Activated CD8-positive, alpha-beta memory T cell treated with anti-CD3 and anti-CD28 coated beads, Interleukin-2, amount 50 U/mL, for 4 hours (primary cell): ENCODE data around the gene DIAPH2.
A peak's percentile ranks its signal among the peaks of the same experiment; 100 is the strongest.
"Not testable (repeated sequence)": the region's sequence is repeated elsewhere in the genome, so short reads cannot be mapped to it uniquely, and the experiment has no call there.

Source experiments
- DNase-seq: peaks from one replicate; pipeline ENCODE4 v3.0.0-alpha.2; 2020

The DIAPH2 gene

DNA sequence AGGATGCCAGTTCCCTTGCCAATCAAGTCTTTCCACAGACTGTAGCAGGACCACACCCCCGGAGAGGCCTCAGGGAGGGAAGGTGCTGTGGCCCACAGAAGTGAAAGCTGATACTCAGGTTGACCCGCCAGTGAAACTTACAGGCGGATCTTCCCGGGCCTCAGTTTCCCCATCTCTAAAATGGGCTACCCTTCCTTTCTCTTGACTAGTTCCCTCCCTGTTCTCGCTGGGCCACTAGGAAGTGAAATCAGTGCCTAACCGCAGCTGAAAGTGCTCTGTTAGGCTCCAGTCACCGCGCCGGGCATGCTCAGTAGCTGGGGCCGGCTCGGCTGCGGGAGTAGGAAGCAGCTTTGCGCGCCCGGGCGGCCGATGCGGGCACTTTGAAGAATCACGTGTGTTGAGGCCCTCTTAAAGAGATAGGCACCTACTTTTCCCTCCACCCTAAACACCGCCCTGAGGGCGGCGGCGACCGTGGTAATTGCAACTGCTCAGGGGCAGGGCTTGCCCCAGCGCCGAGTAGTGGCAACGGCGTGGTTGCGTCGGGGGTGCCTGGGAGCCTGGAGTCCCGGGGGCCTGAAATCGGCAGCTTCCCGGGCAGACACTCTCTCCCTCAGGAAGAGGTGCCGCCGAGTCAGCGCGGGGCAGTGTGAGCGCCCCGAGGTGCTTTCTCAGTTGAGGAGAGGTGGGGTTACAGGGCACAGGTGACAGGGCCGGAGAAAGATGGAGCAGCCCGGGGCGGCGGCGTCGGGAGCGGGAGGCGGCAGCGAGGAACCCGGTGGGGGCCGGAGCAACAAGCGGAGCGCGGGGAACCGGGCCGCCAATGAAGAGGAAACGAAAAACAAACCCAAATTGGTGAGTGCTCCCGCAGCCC, at the start of gene DIAPH2:
TSS of gene DIAPH2 (plus strand) at position 504 of the 871 bp plus-strand sequence.
- peak; percentile 63 for DNase-seq

DNA sequence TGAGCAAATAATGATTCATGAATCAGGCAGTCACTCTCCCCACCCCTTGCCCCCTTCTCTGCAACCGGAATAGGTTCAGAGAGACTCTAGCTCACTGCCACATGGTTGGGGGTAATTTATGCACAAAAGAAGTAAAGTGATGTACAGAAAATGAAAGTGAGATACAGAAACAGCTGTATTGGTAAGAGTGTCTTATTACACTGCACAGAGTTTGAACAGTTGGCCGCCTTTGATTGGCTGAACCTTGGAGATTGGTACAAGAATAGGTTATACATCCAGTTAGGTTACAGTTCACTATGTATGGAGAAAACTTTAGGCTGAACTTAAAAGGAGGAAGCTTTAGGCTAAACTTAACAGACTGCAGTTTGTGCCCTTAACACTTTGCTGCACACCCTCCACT, 34.6 kb upstream of the DIAPH2 start:
- no peak for DNase-seq

DNA sequence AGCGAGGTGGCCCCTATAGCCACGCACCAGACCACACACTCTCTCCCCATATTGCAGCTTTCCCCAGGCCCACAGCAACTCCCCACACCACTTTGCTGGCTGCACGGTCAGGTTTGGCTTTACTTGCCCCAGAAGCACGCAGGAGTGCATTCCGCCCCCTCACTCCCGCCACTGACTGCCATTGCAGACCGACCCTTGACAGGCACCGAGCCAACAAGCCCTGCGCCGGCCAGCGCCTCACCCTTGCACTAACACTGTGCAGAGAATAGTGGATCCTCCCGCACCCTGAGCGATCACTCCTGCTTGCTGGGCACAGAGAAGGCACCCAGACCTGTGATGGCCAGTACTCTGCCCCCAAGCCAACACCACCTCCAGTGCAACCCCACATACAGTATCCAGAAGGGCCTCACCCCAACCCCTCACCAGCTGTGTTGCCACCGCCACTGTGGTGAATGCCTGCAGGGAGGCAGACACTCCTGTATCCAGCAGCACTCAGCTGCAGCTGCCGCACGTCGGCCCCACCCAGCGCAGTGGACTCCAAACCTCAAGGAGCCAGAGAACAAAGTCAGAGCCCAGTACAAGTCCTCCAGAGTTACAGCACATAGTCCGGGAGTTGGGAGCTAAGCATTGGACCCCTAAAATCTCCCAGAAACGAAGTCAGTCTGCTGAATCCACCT, 28.6 kb upstream of the DIAPH2 start:
- DNase-seq = no peak

DNA sequence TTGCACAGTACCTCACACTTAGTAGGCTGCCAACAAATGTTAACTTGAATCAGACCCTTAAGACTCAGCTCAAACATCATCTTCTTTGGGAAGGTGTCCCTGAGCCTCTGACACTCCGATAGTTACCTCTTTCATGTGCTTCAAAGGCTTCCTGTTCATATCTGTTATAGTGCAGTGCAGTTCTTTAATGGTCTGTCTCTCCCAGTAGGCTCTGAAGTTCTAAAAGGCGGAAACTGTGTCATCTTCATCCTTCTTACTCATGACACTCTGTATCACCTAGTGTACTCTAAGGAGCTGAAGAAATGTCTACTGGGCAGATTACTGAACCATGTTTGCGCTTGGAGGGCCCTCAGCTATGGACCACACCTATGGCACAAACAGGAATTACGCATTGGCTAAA, 2.1 kb upstream of the DIAPH2 start:
- DNase-seq = no peak

DNA sequence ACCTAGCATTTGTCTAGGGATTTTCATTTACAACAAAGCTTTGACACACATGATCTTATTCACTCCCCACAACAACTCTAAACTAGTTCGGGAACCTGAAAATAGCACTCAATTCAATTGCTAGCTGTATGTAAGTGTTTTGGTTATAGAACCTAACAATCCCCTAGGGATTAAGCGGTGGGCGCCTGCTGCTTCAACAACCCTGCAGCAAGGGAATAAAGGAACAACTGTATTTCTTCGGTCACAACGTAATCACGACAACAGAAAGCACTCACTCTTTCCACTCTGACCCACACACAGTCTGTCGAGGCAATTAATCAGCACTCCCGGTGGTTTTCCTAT, 674 bp upstream of the DIAPH2 start:
- no peak for DNase-seq

DNA sequence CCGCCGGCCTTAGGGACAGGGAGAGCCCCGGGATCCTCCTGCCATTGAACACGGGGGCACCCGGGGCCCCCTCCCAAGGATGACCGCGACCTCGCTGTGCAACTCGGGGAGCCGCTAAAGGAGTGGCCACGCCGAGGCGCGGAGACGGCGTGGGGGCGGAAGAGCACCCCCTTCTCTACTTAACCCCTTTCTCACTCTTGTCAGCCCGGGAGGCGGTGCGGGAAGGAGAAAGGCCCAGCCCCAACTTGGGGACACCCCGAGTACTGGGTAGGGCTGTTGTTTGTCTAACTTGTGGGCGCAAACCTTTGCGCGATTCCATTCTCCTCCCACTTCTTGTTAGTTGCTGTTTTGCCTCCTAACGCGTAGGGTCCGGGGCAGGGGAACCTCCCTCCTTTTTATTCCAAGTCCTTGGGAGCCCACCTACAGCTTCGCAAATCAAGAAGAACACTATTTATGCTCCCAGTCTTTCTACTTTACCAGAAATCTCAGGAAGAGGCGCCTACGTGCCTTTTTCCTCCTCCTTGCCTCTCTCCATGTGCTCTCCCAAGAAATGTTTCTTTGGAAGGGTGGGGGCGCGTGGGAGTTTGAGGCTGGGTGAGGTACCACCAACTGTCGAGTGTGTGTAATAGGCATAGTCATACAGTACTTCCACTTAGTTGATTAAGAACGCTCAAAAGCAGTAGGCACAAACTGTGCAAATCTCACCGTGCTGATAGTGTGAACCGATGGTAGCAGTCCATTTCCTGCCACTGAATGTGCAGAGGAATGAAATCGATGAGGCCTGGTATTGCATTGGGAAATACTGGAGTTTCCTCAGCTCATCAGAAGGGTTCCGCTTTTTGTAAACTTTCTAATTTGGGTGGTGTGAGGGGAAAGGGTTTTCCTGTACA, 813 bp downstream of the DIAPH2 start:
- DNase-seq = peak; percentile 32

DNA sequence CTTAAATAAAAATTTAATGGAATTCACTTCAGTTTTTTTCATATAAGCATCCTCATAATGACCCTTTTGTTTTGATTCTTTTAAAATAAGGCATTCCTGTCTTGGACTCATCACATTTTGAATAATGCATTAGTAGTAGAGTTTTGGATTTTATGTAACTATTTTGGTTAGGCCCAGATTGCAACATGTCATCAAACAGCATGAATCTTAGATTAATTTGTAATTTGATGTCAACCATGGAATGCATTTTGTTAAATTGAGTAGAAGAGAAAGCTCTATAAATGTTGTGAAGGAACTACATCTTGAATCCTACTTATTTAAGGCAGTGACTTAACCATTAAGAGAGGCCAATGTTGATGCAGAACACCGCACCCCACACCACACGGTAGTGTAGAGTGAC, 3.1 kb downstream of the DIAPH2 start:
- DNase-seq = no peak

DNA sequence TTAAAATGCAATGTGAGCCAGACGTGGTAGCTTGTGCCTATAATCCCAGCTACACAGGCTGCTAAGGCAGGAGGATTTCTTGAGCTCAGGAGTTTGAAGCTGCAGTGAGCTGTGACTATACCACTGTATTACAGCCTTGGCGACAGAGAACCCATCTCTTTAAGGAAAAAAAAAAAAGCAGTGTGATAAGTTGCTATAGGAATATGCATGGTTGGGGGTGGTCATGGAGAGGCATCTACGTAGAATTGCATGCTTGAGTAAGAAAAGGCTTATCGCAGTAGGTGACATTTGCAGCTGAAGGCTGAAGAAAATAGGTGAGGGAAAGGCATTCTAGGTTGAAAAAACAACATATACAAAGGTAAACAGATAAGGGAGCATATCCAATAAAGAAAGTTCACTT, 4.1 kb downstream of the DIAPH2 start:
- no peak for DNase-seq

DNA sequence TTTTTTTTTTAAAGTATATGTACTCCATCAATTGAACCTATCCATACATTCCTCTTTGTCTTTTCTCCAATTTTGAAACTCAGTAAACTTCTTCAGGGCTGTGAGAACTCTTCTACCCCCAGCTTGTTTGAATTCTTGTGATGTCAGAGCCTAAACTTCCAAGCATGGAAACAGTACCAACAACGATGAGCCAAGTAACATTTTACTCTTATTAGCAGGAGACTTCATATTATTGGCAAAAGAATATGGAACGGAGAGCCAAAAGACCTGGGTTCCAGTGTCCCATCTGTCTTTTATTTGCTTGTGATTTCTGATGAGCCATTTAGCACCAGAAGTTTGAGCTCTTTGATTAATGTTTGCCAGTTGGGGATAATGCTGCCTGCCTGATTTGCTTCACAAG, 5.3 kb downstream of the DIAPH2 start:
- no peak for DNase-seq

DNA sequence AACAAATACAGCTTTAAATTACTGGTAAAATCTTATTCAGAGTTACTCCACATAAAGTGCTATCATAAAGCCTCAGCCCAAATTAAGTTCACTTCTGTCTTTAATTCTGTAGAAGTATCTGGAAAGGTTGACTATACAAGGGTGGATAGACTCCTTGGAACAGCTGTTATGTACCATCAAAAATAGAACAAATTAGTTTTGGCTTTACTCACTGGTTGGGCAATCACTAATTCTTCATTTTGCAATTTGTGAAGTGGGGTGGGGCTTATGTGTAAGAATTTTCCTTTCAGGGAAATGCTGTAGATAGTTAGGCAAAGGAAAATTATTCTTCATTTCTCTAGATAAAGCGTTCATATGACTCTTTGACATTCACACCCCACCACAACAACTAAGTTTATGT, 7.8 kb downstream of the DIAPH2 start:
- no peak for DNase-seq

DNA sequence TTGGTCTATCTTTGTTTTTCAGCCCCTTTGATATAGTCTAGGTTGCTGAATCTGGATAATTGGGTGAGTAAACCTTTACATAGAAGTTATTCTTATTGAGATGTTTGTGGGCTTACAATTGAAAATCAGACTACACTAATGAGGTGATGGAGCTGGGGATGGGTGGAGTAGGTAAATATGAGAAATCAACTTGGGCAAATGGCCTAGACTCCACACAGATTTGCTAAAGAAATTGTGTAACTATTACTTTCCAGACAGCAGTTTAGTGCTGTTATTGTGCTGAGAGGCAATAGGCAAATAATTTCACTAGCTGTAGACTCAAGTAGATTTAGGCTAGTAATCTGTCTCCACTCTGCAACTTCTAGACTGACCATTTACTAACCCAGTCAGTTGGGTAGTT, 8.2 kb downstream of the DIAPH2 start:
- no peak for DNase-seq

DNA sequence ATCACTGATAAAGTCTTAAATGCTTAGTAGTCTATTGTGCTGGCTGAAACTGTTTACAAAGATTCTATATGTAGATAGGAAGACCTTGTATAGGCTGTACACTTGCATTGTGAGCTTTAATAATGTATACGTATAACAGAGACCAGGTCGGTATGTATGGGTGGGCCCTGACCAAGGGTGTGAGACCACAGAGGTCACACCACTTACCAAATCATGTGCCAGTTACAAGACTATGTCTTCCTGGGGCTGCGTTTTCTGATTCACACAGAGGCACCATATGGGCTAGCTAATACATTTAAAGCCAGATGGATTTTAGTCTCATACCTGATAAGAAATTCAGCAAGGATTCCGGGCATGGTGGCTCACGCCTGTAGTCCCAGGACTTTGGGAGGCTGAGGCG, 8.8 kb downstream of the DIAPH2 start:
- no peak for DNase-seq

DNA sequence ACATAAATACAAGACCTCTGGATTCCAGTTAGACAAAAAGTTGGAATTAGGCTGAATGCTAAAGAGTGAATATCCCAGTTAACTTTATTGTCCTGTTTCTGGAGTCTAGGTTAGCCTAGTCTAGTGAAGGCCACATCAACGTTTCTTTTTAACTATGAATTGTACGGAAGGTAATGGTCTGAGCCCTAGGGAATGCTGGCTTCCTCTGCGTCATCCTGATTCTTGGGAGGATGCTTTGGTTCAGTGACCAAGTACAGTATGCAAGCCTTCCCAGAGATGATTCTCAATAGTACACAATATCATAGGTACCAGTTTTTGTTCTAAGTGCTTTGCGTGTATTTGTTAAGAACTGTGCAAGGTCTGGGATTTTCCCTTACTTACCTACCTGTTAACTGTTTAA, 11.8 kb downstream of the DIAPH2 start:
- no peak for DNase-seq

DNA sequence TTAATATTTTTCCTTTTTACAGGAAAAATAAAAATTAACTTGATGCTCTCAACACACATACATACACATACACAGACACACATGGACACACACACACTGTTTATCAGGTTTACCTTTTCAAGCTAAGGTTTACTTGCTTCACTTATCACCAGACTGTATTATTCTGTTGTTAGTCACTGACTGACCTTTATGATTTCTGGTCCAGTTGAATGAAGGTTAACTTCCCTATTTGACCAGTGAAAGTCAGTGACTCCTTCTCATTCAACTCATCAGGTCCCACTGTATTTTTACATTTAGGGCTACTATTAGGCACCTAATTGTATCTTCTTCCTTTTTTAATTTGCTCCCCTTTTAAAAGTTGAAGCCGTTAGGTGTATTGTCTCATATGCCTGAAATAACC, 16.0 kb downstream of the DIAPH2 start:
- DNase-seq = no peak

DNA sequence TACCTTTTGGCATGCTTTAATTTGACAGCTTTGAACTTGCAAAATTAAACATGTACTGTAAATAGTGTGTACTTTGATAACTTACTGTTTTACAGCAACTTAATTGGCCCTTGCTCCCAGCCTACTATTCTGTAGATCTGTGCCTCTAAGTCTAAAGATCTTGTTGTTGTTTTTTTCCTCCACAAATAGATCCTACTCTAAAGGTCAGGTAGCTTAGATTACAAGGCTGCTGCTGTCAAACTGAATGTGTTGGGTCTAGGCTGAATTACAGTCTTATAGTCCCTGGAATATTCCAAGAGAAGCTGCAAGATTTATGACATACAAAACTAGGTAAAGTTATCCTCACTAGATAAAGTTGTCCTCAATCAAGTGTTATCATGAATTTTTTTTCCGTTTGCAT, 18.7 kb downstream of the DIAPH2 start:
- no peak for DNase-seq

DNA sequence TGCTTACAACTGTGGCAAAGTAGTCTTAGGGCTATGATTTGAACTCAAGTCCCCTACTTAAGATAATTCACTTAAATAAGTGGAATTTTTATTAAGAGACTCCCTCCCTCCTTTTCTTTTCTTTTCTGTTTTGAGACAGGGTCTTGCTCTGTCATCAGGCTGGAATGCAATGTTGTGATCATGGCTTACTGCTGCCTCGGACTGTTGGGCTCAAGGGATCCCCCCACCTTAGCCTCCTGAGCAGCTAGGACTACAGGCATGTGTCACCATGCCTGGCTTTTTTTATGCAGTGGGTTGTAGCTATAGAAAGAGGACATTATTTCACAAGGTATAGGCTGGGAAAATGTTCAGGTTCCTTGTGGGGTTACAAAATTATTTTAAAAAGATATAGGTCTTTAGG, 19.2 kb downstream of the DIAPH2 start:
- DNase-seq = no peak

DNA sequence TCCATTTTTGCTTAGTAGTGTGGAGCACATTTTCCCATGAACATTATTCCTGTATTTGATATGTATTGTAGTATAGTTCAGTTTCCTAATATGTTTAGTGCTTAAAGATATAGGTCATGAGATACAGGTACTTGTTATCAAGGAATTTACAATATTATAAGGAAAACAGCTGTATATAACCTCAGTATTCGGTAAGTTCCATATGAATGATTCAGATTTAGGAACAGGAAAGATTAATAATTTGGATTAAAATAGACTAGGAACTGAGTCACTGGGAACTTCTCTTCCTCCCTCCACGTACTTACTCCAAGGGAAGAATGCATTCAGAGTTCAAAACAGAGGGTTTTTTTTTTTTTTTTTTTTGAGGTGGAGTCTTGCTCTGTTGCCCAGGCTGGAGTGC, 20.0 kb downstream of the DIAPH2 start:
- no peak for DNase-seq

DNA sequence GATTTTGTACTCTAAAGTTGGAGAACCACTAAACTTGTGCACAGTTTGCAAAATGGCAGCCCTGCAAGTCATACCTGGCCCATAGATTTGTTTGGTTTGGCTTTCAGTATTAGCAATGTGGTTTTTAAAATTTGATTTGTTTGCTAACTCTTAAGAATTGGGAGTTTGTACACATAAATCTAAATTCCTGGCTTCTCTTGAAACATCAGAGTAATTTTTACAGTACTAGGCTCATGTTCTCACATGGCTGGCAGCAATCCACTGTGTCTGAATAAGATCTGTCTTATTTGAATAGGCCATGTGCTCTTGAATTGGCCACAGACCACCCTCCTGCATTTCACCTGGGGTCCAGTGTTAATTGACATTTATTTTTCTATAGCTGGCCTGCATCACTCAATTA, 21.3 kb downstream of the DIAPH2 start:
- DNase-seq = no peak

DNA sequence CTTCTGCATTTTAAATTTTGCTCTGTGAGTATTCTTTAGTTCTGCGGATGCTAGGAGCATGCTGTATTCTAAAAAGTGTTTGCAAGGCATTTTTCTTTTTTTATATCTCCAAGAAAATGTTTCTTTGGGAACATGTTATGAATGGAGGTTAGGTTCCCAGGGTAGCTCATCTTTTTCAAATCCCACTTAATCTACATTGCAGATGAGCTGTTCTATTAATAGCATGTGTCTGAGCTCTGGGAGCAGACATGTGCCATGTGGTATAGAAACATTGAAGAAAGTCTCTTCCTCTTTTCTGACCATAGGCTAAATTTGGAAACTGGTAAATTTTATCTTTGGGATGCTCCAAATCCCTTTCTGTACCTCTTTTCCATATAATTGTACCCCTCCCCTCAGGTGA, 23.2 kb downstream of the DIAPH2 start:
- DNase-seq = no peak

DNA sequence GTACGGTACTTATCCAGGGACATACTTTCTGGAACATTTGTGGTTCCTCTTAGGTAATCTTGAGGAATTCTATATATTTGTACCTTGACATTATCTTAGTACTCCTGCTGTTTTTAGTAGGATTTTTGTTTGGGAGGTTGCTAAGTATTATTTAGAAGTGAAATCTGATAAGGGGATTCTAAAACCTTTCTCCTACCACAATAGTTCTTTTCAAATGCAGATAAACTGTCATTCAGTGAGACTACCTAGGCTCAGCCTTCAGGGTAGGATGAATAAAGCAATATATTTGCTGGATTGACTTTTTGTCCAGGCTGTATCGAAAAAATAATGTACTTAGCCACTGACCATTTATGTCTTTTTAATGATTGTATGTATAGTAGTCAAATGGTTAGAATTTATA, 25.4 kb downstream of the DIAPH2 start:
- DNase-seq = no peak

DNA sequence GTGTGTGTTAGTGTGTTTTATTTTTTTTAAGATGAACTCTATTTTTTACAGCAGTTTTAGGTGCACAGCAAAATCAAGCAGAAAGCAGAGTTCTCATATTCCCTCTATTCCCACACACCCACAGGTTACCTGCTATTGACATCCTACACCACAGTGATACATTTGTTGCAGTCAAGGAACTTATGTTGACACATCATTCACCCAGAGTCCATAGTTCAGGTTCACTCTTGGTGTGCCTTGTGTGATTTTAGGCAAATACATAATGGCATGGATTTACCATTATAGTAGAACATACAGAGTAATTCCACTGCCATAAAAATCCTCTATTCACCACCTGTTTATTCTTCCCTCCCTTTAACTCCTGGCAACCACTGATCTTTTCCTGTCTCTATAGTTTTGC, 28.7 kb downstream of the DIAPH2 start:
- DNase-seq = no peak

DNA sequence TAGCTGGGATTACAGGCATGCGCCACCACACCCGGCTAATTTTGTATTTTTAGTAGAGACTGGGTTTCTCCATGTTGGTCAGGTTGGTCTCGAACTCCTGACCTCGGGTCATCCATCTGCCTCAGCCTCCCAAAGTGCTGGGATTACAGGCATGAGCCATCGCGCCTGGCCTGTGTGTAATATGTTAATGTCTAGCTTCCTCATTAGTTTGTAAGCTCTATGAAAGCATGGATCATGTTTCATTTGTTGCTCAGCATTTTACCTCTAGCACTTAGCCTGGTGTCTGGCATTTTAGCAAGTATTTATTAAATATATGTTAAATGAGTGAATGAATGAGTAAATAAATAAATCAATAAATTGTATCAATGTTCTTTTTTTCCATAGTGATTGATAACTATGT, 29.8 kb downstream of the DIAPH2 start:
- not testable (repeated sequence) for DNase-seq

DNA sequence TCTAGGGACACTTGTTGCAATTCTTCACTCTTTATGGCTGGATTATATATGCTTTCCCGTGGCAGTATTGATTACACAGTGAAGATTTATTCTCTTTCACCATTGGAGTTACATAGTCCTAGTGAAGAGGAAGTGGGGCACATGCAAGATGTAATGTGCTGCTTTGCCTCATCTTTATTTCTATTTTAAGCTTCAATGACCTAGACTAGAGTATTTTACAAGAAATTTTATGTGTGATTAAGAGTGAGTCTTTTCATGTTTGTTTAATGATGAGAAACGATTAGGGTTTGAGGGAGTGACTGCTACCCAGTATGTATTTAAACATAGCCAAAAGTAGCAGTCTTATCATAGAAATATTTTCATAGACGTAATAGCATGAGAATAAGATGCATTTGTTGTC, 30.8 kb downstream of the DIAPH2 start:
- no peak for DNase-seq
